Muscle layer of colon (tissue), 2 donors: Measurements from ENCODE around the gene CASTOR1.

Source experiments
- H3K27ac ChIP-seq: one replicate; pipeline ENCODE4 v1.7.0; 2013; ENCODE audit warnings: low read depth, mild to moderate bottlenecking, low read length, moderate library complexity
- H3K27me3 ChIP-seq, 2 donors: one replicate each; pipeline ENCODE4 v1.7.0; 2013; ENCODE audit warnings: low read length in 2 of 2, mild to moderate bottlenecking in 2 of 2; ENCODE audit not compliant: insufficient read depth in 2 of 2, control insufficient read depth in 1 of 2
- H3K36me3 ChIP-seq: one replicate; pipeline ENCODE4 v1.7.0; 2013; ENCODE audit warnings: mild to moderate bottlenecking, low read length; ENCODE audit not compliant: insufficient read depth
- H3K4me1 ChIP-seq: one replicate; pipeline ENCODE4 v1.7.0; 2013; ENCODE audit warnings: mild to moderate bottlenecking, low read length; ENCODE audit not compliant: insufficient read depth
- H3K4me3 ChIP-seq, 2 donors: one replicate each; pipeline ENCODE4 v1.7.0; 2013; ENCODE audit warnings: low read length in 2 of 2, low read depth in 1 of 2, mild to moderate bottlenecking in 1 of 2, moderate library complexity in 1 of 2
- H3K9ac ChIP-seq: one replicate; pipeline ENCODE4 v1.7.0; 2013; ENCODE audit warnings: low read length
- H3K9me3 ChIP-seq: one replicate; pipeline ENCODE4 v1.7.0; 2013; ENCODE audit warnings: mild to moderate bottlenecking, low read length
- donor health status: abdominal sarcoma.
- donor health status: Adenocarcinoma of cecum.

CASTOR1 gene

DNA sequence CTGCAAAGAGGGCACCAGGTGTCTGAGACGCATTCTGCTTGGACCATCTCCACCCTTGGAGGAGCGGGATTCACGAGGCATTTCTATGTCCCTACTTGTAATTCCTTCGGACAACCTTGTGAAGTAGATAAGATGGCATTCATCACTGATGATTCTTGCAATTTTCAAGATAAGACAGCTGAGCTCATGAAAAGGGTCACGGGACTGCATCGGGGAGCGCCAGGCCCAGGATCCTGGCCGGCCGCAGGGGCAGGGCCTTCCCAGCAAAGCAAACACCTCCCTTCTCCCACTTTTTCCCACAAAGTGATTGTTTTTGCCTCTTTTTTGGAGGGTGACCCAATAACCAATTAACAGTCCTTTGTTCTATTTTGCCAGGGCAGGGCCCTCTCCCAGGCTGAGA lies 51.2 kb downstream of the CASTOR1 start:
- peaks cover 11% of the 10 kb centered on the region for H3K4me1 ChIP-seq
- H3K9ac ChIP-seq, result no peak overlapping the region
- peaks cover 0 to 3% of the 10 kb centered on the region in 2 donors for H3K27me3 ChIP-seq
- no peaks in the 10 kb centered on the region for H3K36me3 ChIP-seq
- H3K27ac ChIP-seq, result no peak overlapping the region
- H3K9me3 ChIP-seq, result no peaks in the 10 kb centered on the region
- no peak overlapping the region for H3K4me3 ChIP-seq

DNA sequence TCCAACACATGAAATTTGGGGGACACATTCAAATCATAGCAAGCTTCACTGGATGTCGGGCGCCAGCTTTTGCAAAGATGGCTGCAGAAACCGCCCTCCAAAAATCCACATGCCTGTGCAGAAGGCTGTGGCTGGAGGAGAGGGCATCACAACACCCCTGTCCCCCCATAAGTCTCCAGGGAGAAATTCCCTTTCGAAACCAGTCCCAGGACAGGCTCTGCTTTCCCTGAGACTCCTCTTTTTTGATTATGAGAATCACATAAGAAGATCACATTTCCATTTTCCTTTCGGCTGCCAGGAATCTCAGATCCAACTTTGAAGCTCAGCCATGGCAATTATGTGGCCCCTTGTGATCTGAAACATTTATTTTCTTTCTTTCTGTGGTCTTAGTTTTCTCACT lies 52.4 kb downstream of the CASTOR1 start:
- Histone ChIP-seq H3K4me1 (peaks cover 11% of the 10 kb centered on the region), H3K36me3 (no peaks in the 10 kb centered on the region), H3K9me3 (no peaks in the 10 kb centered on the region), H3K27ac (no peak overlapping the region), H3K27me3 (peaks cover 0 to 11% of the 10 kb centered on the region in 2 donors), H3K9ac (no peak overlapping the region), H3K4me3 (no peak overlapping the region)

DNA sequence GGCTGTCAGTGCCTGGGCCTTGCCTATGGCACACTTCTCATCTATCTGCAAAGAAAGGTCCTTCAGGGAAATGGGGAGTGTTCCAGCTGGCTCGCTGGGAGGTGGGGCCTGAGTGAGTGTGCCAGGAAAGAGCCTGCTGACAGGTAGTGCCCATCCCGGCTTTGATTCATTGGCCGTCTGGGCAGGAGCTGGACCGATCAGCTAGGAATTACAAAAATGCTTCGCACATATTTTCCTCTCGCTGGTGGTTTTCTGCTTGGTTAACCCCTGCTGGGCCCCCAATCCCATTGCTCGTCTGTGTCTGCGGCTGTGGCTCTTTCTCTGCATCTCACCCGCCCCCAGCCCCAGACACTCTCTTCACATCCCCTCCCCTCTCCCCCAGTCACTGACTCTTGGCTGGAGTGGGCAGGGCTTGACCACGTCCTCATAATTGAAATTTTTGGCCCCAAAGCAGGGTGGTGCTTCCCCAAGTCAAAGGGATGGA lies 53.6 kb downstream of the CASTOR1 start:
- no peaks in the 10 kb centered on the region for H3K9me3 ChIP-seq
- H3K9ac ChIP-seq, result no peak overlapping the region
- H3K4me1 ChIP-seq, result peaks cover 11% of the 10 kb centered on the region
- no peak overlapping the region for H3K27ac ChIP-seq
- no peaks in the 10 kb centered on the region for H3K36me3 ChIP-seq
- no peak overlapping the region for H3K4me3 ChIP-seq
- H3K27me3 ChIP-seq, result peaks cover 0 to 11% of the 10 kb centered on the region in 2 donors
